K562 (cell line): ENCODE measurements around the gene EVI5L. TPM values are rescaled to one million over a fixed set of nuclear protein-coding genes. Genes with fewer than 3 reads are reported as not detected.
A peak's percentile ranks its signal among the peaks of the same experiment; 100 is the strongest.

Experiments used
- ATAC-seq: fragments of 200-7000 bp; cut with Tn5 transposase; 3 replicates; pipeline ENCODE4 v1.9.1; 2020; ENCODE audit warnings: moderate library complexity
- BruUV-seq: library from RNA; stranded (reverse); fragments of 400-500 nt; replicated peaks from 2 replicates; lab custom pipeline; 2021; lab: Mats Ljungman, UMichigan
- CTCF ChIA-PET: fragments of 300-600 bp; formaldehyde crosslinking; extraction: SDS; loops from one replicate; lab custom pipeline; 2021; ENCODE audit warnings: low intra/inter-chr PET ratio; lab: Yijun Ruan, JAX
- POLR2A ChIA-PET: fragments of 300-600, 350-650 bp; sonication (Branson Sonifier 250); formaldehyde crosslinking; extraction: SDS; loops from one replicate; lab custom pipeline; 2021; ENCODE audit warnings: antibody characterized with exemption, inconsistent platforms; lab: Yijun Ruan, JAX
- DNase-seq, 4 experiments: peaks; one replicate each; pipeline versions ENCODE4 v3.0.0 to v3.0.0-alpha.2; 2011 to 2018; ENCODE audit warnings: low spot score in 3 of 4, mixed read lengths in 3 of 4; ENCODE audit errors: extremely low read depth in 1 of 4
- FAIRE-seq: peaks from 2 replicates; lab custom pipeline; 2011; peaks lifted over from hg19 to GRCh38; lab: Jason Lieb, UNC
- H2AFZ ChIP-seq: 2 replicates; pipeline ENCODE4 v1.6.0; 2011; ENCODE audit warnings: low read depth, low read length, control low read depth, inconsistent platforms
- H3K27ac ChIP-seq: fragments of 200-600 bp; 3 replicates; pipeline ENCODE4 v1.8.0; 2011; ENCODE audit warnings: low read depth, mild to moderate bottlenecking, control low read depth, inconsistent platforms, low read length, moderate library complexity, mixed read lengths; ENCODE audit errors: extremely low read depth
- H3K27me3 ChIP-seq, 2 experiments: fragments of 300-600 bp in 1 of 2; 2 replicates in 1 of 2; 3 replicates in 1 of 2; pipeline versions ENCODE4 v1.6.0 to v1.8.0; 2011; ENCODE audit warnings: inconsistent platforms in 2 of 2, low read length in 2 of 2, mild to moderate bottlenecking in 1 of 2, mixed read lengths in 1 of 2, moderate library complexity in 1 of 2; ENCODE audit not compliant: control insufficient read depth in 2 of 2, insufficient read depth in 2 of 2
- H3K36me3 ChIP-seq: fragments of 300-600 bp; 3 replicates; pipeline ENCODE4 v1.8.0; 2011; ENCODE audit warnings: mild to moderate bottlenecking, low read length, inconsistent platforms; ENCODE audit not compliant: control insufficient read depth, insufficient read depth
- H3K4me1 ChIP-seq, 2 experiments: fragments of 200-600 bp in 1 of 2; replicated peaks in 1 of 2; 2 replicates in 1 of 2; 3 replicates in 1 of 2; pipeline versions ENCODE4 v1.5.1 to v1.8.0; 2011; ENCODE audit warnings: inconsistent platforms in 2 of 2, low read length in 2 of 2, mild to moderate bottlenecking in 1 of 2, mixed read lengths in 1 of 2, moderate library complexity in 1 of 2; ENCODE audit not compliant: control insufficient read depth in 2 of 2, insufficient read depth in 2 of 2
- H3K4me2 ChIP-seq: 2 replicates; pipeline ENCODE4 v1.6.1; 2011; ENCODE audit warnings: low read length, control low read depth, inconsistent platforms, mixed read lengths; ENCODE audit not compliant: insufficient read depth
- H3K4me3 ChIP-seq: fragments of 200-600 bp; sonication (generic), shearing (Covaris generic); 2 replicates; pipeline ENCODE4 v1.5.1; 2016; ENCODE audit warnings: control low read depth, inconsistent platforms
- H3K79me2 ChIP-seq: fragments of 200-600 bp; 3 replicates; pipeline ENCODE4 v1.8.0; 2011; ENCODE audit warnings: low read length, inconsistent platforms; ENCODE audit not compliant: control insufficient read depth, insufficient read depth
- H3K9ac ChIP-seq, 2 experiments: 2 replicates each; pipeline versions ENCODE4 v1.6.0 to v1.6.1; 2011; ENCODE audit warnings: low read depth in 2 of 2, low read length in 2 of 2, control low read depth in 1 of 2, inconsistent platforms in 1 of 2, mild to moderate bottlenecking in 1 of 2, mixed read lengths in 1 of 2; ENCODE audit not compliant: insufficient read depth in 1 of 2
- H3K9me1 ChIP-seq: one replicate; pipeline ENCODE4 v1.6.0; 2011; ENCODE audit warnings: inconsistent platforms, mild to moderate bottlenecking, low read length, moderate library complexity; ENCODE audit not compliant: control insufficient read depth, insufficient read depth
- H3K9me3 ChIP-seq: replicated peaks from 2 replicates; pipeline ENCODE4 v1.5.1; 2011; ENCODE audit warnings: low read depth, low read length, inconsistent platforms; ENCODE audit not compliant: control insufficient read depth, insufficient read depth
- H4K20me1 ChIP-seq: replicated peaks from 2 replicates; pipeline ENCODE4 v1.6.1; 2011; ENCODE audit warnings: low read length, inconsistent platforms, mixed read lengths; ENCODE audit not compliant: control insufficient read depth, insufficient read depth
- CEBPB ChIP-seq: fragments of 450-650 bp; IDR thresholded peaks from 2 replicates; pipeline ENCODE4 v1.6.1; 2016; ENCODE audit warnings: missing genetic modification characterization, missing compliant biosample characterization
- DMBX1 ChIP-seq: fragments of 250-450 bp; sonication (Bioruptor Pico); IDR thresholded peaks from 2 replicates; pipeline ENCODE4 v1.8.0; 2022; ENCODE audit warnings: inconsistent platforms, mild to moderate bottlenecking, moderate library complexity, borderline replicate concordance
- PRDM10 ChIP-seq: fragments of 450-650 bp; IDR thresholded peaks from 2 replicates; pipeline ENCODE4 v1.6.1; 2018; ENCODE audit not compliant: partially characterized antibody
- TFE3 ChIP-seq: fragments of 450-650 bp; formaldehyde crosslinking; IDR thresholded peaks from 2 replicates; pipeline ENCODE4 v1.4.0; 2020; ENCODE audit warnings: mild to moderate bottlenecking, mixed read lengths
- TRIM28 ChIP-seq: fragments of 450-650 bp; IDR thresholded peaks from 2 replicates; pipeline ENCODE4 v1.6.1; 2017
- ZNF184 ChIP-seq: sonication (generic); formaldehyde crosslinking; IDR thresholded peaks from 2 replicates; pipeline ENCODE4 v1.5.0; 2020; ENCODE audit warnings: missing genetic modification reagents
- in situ Hi-C: fragments of 300-500 bp; cut with MboI; formaldehyde crosslinking; loops from 4 replicates; pipeline ENCODE4 v1.15.0; 2018; ENCODE audit warnings: inconsistent platforms, mixed read lengths
- intact Hi-C: fragments of 100-400 bp; cut with micrococcal nuclease; formaldehyde crosslinking; loops from 2 replicates; pipeline ENCODE4 v1.14.2; 2022
- polyA plus RNA-seq, 8 experiments: library from polyadenylated mRNA; depleted of rRNA in 4 of 8; stranded (reverse) in 5 of 8; unstranded in 3 of 8; fragments of >200 nt; fragmentation: Nextera tagmentation in 2 of 8; fragmentation: Illumina TruSeq in 1 of 8; extraction: Ambion mirVana in 2 of 8; extraction: Trizol in 1 of 8; gene quantifications; 2 replicates each; pipeline versions ENCODE4 v1.2.1 to v1.2.3, GENCODE V29; 2011 to 2014; ENCODE audit warnings: inconsistent platforms in 1 of 8, missing spikeins in 1 of 8
- total RNA-seq, 7 experiments: library from RNA; depleted of rRNA in 6 of 7; stranded (reverse); fragments of >200 nt in 6 of 7; fragmentation: Illumina TruSeq in 2 of 7; extraction: Trizol in 2 of 7; gene quantifications; 2 replicates each; pipeline versions ENCODE4 v1.2.1 to v1.2.3, GENCODE V29; 2011 to 2021; ENCODE audit warnings: low replicate concordance in 1 of 7

EVI5L gene
- total and polyA plus RNA-seq, 9 of the 15 experiments (the other 6 are each of a cell fraction or from before 2014, with no cell fraction given): 0.69 to 1.8 (median 1.2) TPM; not detected in 2

DNA sequence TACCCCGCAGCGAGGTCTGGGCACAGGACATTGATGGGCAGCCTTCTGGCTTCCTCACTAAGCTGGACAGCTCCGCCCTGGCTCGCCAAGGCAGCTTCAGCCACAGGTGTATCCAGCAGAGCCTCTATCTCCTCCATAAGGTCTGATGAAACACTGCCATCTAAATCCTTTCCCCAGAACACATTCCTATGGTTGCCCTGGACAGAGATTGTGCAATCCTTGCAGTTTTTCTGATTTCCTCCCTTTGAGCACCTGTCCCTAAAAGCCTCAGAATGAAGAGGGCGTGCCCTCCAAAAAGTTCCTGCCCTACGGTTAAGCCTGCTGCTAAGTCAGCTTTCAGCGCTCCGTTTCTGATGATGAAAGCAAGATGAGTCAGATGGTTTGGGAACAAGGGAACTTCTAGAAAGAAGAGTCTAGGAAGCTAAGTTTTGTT lies 46.0 kb upstream of the EVI5L start (continued):
- TF ChIP-seq TFE3 (no peak), DMBX1 (CRISPR knock-in tag) (no peak), CEBPB (tag) (peak; percentile 90)

- H3K4me2 ChIP-seq: no peak overlapping the region
Observed at GRCh38 chr19:7784856-7785255, 45.2 kb upstream of the EVI5L start.

More at GRCh38 chr19:7784856-7785255, 45.2 kb upstream of the EVI5L start:
- H3K4me3 ChIP-seq: no peak overlapping the region
- H3K27ac ChIP-seq: no peak overlapping the region
- no peaks in the 10 kb centered on the region for H3K9me1 ChIP-seq
- DNase-seq (no peak), FAIRE-seq (no peak)
- H3K9ac ChIP-seq: no peak overlapping the region
- no peaks in the 10 kb centered on the region for H3K79me2 ChIP-seq
- TF ChIP-seq PRDM10 (no peak), TRIM28 (peak; percentile 53; the same call in 1 of the 2 replicates), ZNF184 (CRISPR knock-in tag) (peak; percentile 80; the same call in 1 of the 2 replicates)
- TF ChIP-seq, all 486 proteins: peak for 2
- H3K27me3 ChIP-seq: peaks cover 16 to 40% of the 10 kb centered on the region in 2 experiments; a peak in 4 of 5 replicates
- in situ Hi-C loops: no loop called here
- no peaks in the 10 kb centered on the region for H4K20me1 ChIP-seq
- no peak for ATAC-seq
- POLR2A ChIA-PET: interaction anchor here (0.6 kb wide), 1 partner anchor 562 kb away, joined by 3 read pairs; no protein-coding TSS in a partner anchor
- intact Hi-C loops: no loop called here
- H2AFZ ChIP-seq: no peak overlapping the region
- H3K36me3 ChIP-seq: no peaks in the 10 kb centered on the region
- BruUV-seq: no TSS peak
- H3K9me3 ChIP-seq: no peaks in the 10 kb centered on the region
- H3K4me1 ChIP-seq: peaks cover 0 to 16% of the 10 kb centered on the region in 2 experiments; a peak in 2 of 5 replicates
- CTCF ChIA-PET: no interaction called here
